ENCODE measurements around the gene LYPD4. TPM values are rescaled to one million over a fixed set of nuclear protein-coding genes. Genes with fewer than 3 reads are reported as not detected.

The LYPD4 gene
- total RNA-seq, 6 experiments from 2014 or later, result not detected

DNA sequence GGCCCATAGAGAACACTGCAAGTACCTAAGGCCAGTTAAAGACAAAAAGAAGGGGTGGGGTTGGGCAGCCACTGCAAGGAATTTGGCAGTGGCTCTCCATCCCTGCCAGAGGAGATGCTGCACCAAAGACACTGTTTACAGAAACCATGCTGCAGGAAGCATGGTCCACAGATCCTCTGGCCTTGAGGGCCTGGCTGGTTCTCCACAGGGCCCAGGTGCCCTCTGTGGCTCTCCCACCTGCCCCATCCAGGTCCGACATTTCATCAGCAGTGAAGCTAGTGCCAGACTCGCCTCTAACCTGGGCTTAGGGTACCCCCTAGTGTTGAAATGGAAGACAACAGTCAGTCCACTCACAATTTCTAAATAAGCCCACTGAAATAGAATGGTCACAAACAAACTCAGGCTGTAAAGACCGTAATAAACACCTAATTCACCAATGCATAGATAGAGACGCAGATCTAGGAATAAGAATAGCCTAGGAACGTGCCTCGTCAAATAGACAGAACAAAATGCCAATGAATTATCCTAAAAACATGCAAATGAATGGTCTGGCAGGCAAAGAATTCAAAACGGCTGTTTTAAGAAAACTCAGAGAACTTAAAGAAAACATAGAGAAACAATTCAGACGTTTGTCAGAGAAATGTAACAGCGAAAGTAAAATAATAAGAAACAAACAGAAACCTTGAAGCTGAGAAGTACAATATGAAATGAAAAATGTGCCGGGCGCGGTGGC, 23.3 kb downstream of the LYPD4 start:
- DNase-seq, result peak; percentile 23

DNA sequence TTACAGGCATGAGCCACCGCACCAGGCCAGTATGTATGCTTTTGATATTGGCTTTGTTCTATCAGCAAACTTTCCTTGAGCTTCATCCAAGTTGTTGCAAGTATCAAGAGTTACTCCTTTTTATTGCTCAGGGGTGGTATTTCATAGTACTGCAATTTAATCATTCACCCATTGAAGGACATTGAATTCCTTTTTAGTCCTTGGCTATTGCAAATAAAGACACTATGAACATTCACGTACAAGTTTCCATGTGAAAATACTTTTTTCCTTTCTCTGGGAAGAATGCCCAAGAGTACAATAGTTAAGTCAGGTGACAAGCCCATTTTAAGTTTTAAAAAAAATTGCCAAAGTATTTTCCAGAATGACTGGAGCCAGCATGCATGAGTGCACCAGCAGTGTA, 27.7 kb downstream of the LYPD4 start:
- Mint-ChIP-seq H3K4me3 (no peak overlapping the region), H3K4me1 (ENCODE audit: low read depth) (no peaks in the 10 kb centered on the region), H3K36me3 (ENCODE audit: low read depth) (no peaks in the 10 kb centered on the region), H3K9me3 (no peaks in the 10 kb centered on the region), H3K27me3 (ENCODE audit: insufficient read depth) (peaks cover 16% of the 10 kb centered on the region), H3K27ac (no peak overlapping the region)
- no peak for DNase-seq
- TF ChIP-seq, protein P1, sequence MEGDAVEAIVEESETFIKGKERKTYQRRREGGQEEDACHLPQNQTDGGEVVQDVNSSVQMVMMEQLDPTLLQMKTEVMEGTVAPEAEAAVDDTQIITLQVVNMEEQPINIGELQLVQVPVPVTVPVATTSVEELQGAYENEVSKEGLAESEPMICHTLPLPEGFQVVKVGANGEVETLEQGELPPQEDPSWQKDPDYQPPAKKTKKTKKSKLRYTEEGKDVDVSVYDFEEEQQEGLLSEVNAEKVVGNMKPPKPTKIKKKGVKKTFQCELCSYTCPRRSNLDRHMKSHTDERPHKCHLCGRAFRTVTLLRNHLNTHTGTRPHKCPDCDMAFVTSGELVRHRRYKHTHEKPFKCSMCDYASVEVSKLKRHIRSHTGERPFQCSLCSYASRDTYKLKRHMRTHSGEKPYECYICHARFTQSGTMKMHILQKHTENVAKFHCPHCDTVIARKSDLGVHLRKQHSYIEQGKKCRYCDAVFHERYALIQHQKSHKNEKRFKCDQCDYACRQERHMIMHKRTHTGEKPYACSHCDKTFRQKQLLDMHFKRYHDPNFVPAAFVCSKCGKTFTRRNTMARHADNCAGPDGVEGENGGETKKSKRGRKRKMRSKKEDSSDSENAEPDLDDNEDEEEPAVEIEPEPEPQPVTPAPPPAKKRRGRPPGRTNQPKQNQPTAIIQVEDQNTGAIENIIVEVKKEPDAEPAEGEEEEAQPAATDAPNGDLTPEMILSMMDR (IDR thresholded peaks at IDR 0.05), result no peak

More for the DNA sequence above, 23.3 kb downstream of the LYPD4 start:
- TF ChIP-seq, protein P1 (IDR thresholded peaks at IDR 0.05), result peak; percentile 82
- no peaks in the 10 kb centered on the region for H3K4me1 Mint-ChIP-seq (ENCODE audit: low read depth)
- H3K9me3 Mint-ChIP-seq, result no peaks in the 10 kb centered on the region
- no peak overlapping the region for H3K27ac Mint-ChIP-seq
- peaks cover 26% of the 10 kb centered on the region for H3K27me3 Mint-ChIP-seq (ENCODE audit: insufficient read depth)
- H3K36me3 Mint-ChIP-seq (ENCODE audit: low read depth), result no peaks in the 10 kb centered on the region
- H3K4me3 Mint-ChIP-seq, result no peak overlapping the region

DNA sequence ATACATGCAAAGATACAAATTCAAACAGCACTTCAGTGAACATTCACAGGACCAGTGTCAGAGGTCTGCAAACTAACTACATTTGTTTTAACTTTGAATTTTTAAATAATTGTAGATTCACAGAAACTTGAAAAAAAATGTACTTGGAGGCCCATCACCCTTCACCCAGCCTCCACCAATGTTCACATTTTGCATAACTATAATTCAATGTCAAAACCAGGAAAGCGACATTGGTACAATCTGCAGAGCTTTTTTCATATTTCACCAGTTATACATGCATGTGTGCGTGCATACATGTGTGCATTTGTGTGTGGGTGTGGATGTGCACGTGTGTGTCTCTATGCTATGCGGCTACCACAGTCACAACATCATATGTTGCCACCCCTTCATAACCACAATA, 29.2 kb downstream of the LYPD4 start:
- TF ChIP-seq, protein P1 (IDR thresholded peaks at IDR 0.05), result no peak
- DNase-seq, result no peak
- H3K4me3 Mint-ChIP-seq, result no peak overlapping the region
- peaks cover 11% of the 10 kb centered on the region for H3K27me3 Mint-ChIP-seq (ENCODE audit: insufficient read depth)
- H3K27ac Mint-ChIP-seq, result no peak overlapping the region
- no peaks in the 10 kb centered on the region for H3K9me3 Mint-ChIP-seq
- H3K4me1 Mint-ChIP-seq (ENCODE audit: low read depth), result no peaks in the 10 kb centered on the region
- H3K36me3 Mint-ChIP-seq (ENCODE audit: low read depth), result no peaks in the 10 kb centered on the region

DNA sequence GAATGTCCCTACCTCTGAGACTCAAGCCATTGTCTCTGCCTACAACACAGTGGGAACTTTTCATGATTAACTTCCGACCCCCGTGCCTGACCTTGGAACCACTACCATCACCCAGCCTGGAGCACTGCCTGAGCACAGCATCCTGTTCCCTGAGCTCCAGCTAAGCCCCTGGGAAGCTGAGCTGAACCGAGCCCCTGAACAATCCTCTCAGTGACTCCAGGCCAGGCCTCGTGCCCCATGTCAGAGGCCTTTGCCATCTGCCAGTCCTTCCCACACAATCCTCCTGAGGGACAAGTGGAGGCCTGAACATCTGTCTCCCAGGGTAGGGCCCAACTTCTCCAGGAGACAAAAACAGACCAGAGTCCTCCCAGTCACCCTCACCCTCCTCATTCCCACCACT, 30.6 kb downstream of the LYPD4 start:
- Mint-ChIP-seq H3K9me3 (no peaks in the 10 kb centered on the region), H3K36me3 (ENCODE audit: low read depth) (no peaks in the 10 kb centered on the region), H3K4me3 (no peak overlapping the region), H3K27ac (no peak overlapping the region), H3K27me3 (ENCODE audit: insufficient read depth) (peaks cover 12% of the 10 kb centered on the region), H3K4me1 (ENCODE audit: low read depth) (no peaks in the 10 kb centered on the region)
- TF ChIP-seq, protein P1 (IDR thresholded peaks at IDR 0.05), result no peak
- DNase-seq, result no peak

DNA sequence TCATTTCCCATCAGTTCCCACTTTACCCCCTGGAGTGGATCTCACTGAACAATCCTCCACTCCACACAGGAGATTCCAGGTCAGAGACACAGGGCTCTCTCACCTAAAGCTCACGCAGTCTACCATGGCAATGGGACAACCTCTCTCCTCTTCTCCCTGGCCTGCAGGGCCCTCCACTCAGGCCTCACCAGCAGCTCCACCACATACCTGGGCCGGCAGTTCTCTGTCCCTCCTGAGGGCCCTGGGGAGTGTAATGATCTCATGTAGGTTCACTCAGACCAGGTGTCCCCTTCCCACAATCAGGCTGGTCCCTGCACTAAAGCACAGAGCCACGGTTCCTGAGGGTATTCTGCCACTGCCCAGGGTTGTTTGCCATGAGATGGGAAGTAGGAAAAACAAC, 32.5 kb downstream of the LYPD4 start:
- TF ChIP-seq, protein P1 (IDR thresholded peaks at IDR 0.05), result no peak
- no peak for DNase-seq
- no peak overlapping the region for H3K27ac Mint-ChIP-seq
- H3K4me3 Mint-ChIP-seq, result no peak overlapping the region
- no peaks in the 10 kb centered on the region for H3K4me1 Mint-ChIP-seq (ENCODE audit: low read depth)
- no peaks in the 10 kb centered on the region for H3K9me3 Mint-ChIP-seq
- H3K36me3 Mint-ChIP-seq (ENCODE audit: low read depth), result no peaks in the 10 kb centered on the region
- H3K27me3 Mint-ChIP-seq (ENCODE audit: insufficient read depth), result peaks cover 16% of the 10 kb centered on the region

Data from HFFc6 (cell line).